ENCODE data around the gene FAM20B.
"Not testable (repeated sequence)": the region's sequence is repeated elsewhere in the genome, so short reads cannot be mapped to it uniquely, and the experiment has no call there.

FAM20B gene, protein sequence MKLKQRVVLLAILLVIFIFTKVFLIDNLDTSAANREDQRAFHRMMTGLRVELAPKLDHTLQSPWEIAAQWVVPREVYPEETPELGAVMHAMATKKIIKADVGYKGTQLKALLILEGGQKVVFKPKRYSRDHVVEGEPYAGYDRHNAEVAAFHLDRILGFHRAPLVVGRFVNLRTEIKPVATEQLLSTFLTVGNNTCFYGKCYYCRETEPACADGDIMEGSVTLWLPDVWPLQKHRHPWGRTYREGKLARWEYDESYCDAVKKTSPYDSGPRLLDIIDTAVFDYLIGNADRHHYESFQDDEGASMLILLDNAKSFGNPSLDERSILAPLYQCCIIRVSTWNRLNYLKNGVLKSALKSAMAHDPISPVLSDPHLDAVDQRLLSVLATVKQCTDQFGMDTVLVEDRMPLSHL
- total RNA-seq: 35.6 to 47.9 (median 38.9) reads per million in 3 donors

DNA sequence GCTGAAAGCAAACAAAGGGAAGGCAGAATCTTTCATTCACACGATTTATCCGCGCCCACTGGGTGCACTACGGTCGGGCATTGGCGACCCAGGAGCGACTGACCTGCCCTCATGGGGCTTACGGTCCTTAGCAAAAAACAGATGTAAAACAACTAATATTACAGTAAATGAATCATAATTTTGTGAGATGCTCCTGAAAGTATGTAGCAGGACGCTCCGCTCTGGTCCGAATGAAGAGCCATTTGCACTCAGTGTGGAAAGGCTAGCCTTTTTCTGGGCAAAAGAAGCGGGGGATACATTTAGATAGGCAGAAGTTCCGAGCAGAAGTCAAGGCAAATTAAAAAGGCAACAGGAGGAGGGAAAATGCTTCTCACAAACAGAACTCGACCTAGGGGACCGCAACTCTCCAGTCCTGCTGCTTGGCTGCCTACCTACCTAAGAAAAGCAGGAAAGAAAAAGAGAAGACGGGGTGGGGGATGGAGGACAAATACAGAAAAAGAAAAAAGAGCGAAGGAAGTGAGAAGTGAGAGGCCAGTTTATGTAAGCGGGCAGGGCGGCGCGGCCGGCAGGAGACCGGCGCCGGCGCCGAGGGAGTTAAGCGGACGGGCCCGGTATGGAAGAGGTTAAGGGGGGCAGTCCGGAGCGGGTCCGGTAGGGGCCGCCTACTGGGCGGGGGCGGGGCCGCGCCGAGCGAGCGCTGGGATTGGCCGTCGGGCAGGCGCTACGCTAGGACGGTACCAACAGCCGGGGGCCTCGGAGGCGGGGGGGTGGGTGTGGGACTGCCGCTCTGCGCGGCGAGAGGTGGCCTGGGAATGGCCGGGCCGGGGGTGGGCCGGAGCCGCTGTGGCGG, at the start of gene FAM20B:
Gene FAM20B (plus strand): TSS at position 770 of the 850 bp plus-strand sequence. CDS start 17,954 bp downstream, outside the sequence.
- Histone ChIP-seq H3K9me3 (ENCODE audit: control insufficient read depth, low read length) (no peaks in the 10 kb centered on the region), H3K27ac (ENCODE audit: insufficient read depth, low read length, poor library complexity, severe bottlenecking) (peak within 1 kb of the TSS; percentile 75), H3K4me1 (ENCODE audit: control insufficient read depth, insufficient read depth, low read length, poor library complexity, severe bottlenecking) (peaks cover 9% of the 10 kb centered on the region), H3K27me3 (replicated peaks; ENCODE audit: control insufficient read depth, insufficient read depth, low read length, poor library complexity, severe bottlenecking) (no peaks in the 10 kb centered on the region), H3K36me3 (ENCODE audit: control insufficient read depth, insufficient read depth, low read length) (no peaks in the 10 kb centered on the region), H3K4me3 (ENCODE audit: insufficient read depth, low read depth, low read length, poor library complexity, severe bottlenecking) (peak within 1 kb of the TSS; percentile 88)
- DNase-seq: peak; percentile 80 to 85 (median 82)

DNA sequence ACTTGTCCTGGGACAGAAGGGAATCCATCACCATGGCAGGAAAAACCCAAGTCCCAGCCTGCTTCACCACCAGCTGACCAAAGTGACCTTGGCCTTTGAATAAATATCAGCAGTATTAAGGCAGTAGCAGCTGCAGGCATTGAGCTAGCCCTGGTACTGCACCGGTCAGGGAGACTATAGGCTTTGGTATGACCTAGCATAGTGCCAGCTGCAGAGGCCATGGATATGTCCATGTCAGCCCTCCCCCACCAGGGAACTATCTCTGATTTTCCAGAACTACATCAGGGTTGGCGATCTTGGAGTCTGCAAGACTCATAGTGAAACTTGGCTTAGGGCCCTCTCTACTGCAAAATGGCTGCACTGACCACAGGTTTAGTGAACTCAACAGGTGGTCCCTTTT, 49.2 kb upstream of the FAM20B start:
- Histone ChIP-seq H3K36me3 (ENCODE audit: control insufficient read depth, insufficient read depth, low read length) (no peaks in the 10 kb centered on the region), H3K4me3 (ENCODE audit: insufficient read depth, low read depth, low read length, poor library complexity, severe bottlenecking) (no peak overlapping the region), H3K9me3 (ENCODE audit: control insufficient read depth, low read length) (no peaks in the 10 kb centered on the region), H3K27me3 (replicated peaks; ENCODE audit: control insufficient read depth, insufficient read depth, low read length, poor library complexity, severe bottlenecking) (no peaks in the 10 kb centered on the region), H3K4me1 (ENCODE audit: control insufficient read depth, insufficient read depth, low read length, poor library complexity, severe bottlenecking) (no peaks in the 10 kb centered on the region), H3K27ac (ENCODE audit: insufficient read depth, low read length, poor library complexity, severe bottlenecking) (no peak overlapping the region)
- no peak for DNase-seq

DNA sequence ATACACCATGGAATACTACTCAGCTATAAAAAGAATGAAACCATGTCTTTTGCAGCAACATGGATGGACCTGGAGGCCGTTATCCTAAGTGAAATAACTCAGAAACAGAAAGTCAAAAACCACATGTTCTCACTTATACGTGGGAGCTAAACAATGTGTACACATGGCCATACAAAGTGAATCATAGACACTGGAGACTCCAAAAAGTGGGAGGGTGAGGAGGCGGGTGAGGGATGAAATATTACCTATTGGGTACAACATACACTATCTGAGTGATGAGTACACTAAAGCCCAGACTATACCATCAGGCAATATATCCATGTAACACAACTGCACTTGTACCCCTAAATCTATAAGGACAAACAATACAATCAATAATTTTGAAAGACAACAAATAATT, 39.5 kb upstream of the FAM20B start:
- no peaks in the 10 kb centered on the region for H3K36me3 ChIP-seq (ENCODE audit: control insufficient read depth, insufficient read depth, low read length)
- H3K27me3 ChIP-seq (replicated peaks; ENCODE audit: control insufficient read depth, insufficient read depth, low read length, poor library complexity, severe bottlenecking): no peaks in the 10 kb centered on the region
- no peaks in the 10 kb centered on the region for H3K9me3 ChIP-seq (ENCODE audit: control insufficient read depth, low read length)
- H3K27ac ChIP-seq (ENCODE audit: insufficient read depth, low read length, poor library complexity, severe bottlenecking): no peak overlapping the region
- no peak overlapping the region for H3K4me3 ChIP-seq (ENCODE audit: insufficient read depth, low read depth, low read length, poor library complexity, severe bottlenecking)
- DNase-seq: no peak
- no peaks in the 10 kb centered on the region for H3K4me1 ChIP-seq (ENCODE audit: control insufficient read depth, insufficient read depth, low read length, poor library complexity, severe bottlenecking)

DNA sequence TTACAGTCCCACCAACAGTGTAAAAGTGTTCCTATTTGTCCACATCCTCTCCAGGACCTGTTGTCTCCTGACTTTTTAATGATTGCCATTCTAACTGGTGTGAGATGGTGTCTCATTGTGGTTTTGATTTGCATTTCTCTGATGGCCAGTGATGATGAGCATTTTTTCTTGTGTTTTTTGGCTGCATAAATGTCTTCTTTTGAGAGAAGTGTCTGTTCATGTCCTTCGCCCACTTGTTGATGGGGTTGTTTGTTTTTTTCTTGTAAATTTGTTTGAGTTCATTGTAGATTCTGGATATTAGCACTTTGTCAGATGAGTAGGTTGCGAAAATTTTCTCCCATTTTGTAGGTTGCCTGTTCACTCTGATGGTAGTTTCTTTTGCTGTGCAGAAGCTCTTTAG, 37.5 kb upstream of the FAM20B start:
- not testable (repeated sequence) for DNase-seq; H3K9me3 ChIP-seq (ENCODE audit: control insufficient read depth, low read length); H3K27me3 ChIP-seq (replicated peaks; ENCODE audit: control insufficient read depth, insufficient read depth, low read length, poor library complexity, severe bottlenecking); H3K36me3 ChIP-seq (ENCODE audit: control insufficient read depth, insufficient read depth, low read length); H3K4me3 ChIP-seq (ENCODE audit: insufficient read depth, low read depth, low read length, poor library complexity, severe bottlenecking); H3K4me1 ChIP-seq (ENCODE audit: control insufficient read depth, insufficient read depth, low read length, poor library complexity, severe bottlenecking); H3K27ac ChIP-seq (ENCODE audit: insufficient read depth, low read length, poor library complexity, severe bottlenecking)

DNA sequence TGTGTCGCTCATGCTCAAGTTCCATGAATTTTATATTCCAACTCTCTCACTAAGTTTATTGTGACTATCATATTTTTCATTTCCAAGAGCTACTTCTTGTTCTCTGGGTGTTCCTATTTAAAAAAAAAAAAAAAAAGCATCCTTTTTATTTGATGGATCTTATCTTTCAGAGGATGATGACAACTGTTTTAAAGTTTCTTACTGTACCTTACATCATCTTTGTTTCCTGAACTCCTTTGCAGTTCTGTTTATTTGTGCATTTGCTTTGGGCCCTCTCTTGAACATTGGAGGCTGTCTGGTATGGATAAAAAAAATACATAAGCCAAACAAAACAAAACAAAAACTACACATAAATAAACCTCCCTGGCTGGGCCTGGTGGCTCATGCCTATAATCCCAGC, 32.1 kb upstream of the FAM20B start:
- Histone ChIP-seq H3K9me3 (ENCODE audit: control insufficient read depth, low read length) (no peaks in the 10 kb centered on the region), H3K27me3 (replicated peaks; ENCODE audit: control insufficient read depth, insufficient read depth, low read length, poor library complexity, severe bottlenecking) (no peaks in the 10 kb centered on the region), H3K27ac (ENCODE audit: insufficient read depth, low read length, poor library complexity, severe bottlenecking) (no peak overlapping the region), H3K36me3 (ENCODE audit: control insufficient read depth, insufficient read depth, low read length) (no peaks in the 10 kb centered on the region), H3K4me1 (ENCODE audit: control insufficient read depth, insufficient read depth, low read length, poor library complexity, severe bottlenecking) (no peaks in the 10 kb centered on the region), H3K4me3 (ENCODE audit: insufficient read depth, low read depth, low read length, poor library complexity, severe bottlenecking) (no peak overlapping the region)
- no peak for DNase-seq

DNA sequence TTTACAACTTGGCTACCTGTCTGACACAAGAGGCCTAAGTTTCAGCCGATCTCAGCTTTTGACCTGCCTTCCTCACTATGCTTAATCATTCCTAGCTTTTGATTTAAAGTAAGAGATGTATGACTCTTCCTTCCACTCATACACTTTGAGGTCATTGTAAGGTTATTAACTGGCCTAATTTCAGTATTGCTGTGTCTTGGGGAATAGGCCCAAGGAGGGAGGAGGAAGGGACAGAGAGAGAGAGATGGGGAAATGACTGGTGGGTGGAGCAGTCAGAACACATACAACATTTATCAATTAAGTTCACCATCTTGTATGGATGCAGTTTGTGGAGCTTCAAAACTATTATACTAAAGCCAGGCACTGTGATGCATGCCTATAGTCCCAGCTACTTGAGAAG, 28.3 kb upstream of the FAM20B start:
- Histone ChIP-seq H3K4me1 (ENCODE audit: control insufficient read depth, insufficient read depth, low read length, poor library complexity, severe bottlenecking) (no peaks in the 10 kb centered on the region), H3K27me3 (replicated peaks; ENCODE audit: control insufficient read depth, insufficient read depth, low read length, poor library complexity, severe bottlenecking) (no peaks in the 10 kb centered on the region), H3K27ac (ENCODE audit: insufficient read depth, low read length, poor library complexity, severe bottlenecking) (no peak overlapping the region), H3K9me3 (ENCODE audit: control insufficient read depth, low read length) (no peaks in the 10 kb centered on the region), H3K36me3 (ENCODE audit: control insufficient read depth, insufficient read depth, low read length) (no peaks in the 10 kb centered on the region), H3K4me3 (ENCODE audit: insufficient read depth, low read depth, low read length, poor library complexity, severe bottlenecking) (no peak overlapping the region)
- no peak for DNase-seq

DNA sequence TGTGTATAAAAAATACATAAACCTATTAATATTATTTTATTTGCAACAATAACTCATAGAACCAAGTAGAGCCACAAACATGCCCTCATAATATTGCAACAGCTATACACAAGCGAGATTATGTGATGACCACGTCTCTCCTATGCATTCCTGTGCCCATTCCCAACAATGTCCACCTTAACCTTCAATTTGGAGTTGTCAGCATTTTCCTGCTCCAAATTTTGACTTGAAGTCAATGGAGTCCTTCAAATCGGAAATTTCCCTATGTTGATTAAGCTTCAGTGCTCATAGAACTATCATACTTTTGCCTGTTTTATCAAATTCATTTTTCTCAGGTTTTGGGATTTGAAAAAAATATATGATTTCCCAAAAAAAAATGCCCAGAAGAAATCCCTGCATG, 27.4 kb upstream of the FAM20B start:
- Histone ChIP-seq H3K27ac (ENCODE audit: insufficient read depth, low read length, poor library complexity, severe bottlenecking) (no peak overlapping the region), H3K27me3 (replicated peaks; ENCODE audit: control insufficient read depth, insufficient read depth, low read length, poor library complexity, severe bottlenecking) (no peaks in the 10 kb centered on the region), H3K4me3 (ENCODE audit: insufficient read depth, low read depth, low read length, poor library complexity, severe bottlenecking) (no peak overlapping the region), H3K4me1 (ENCODE audit: control insufficient read depth, insufficient read depth, low read length, poor library complexity, severe bottlenecking) (no peaks in the 10 kb centered on the region), H3K36me3 (ENCODE audit: control insufficient read depth, insufficient read depth, low read length) (no peaks in the 10 kb centered on the region), H3K9me3 (ENCODE audit: control insufficient read depth, low read length) (no peaks in the 10 kb centered on the region)
- DNase-seq: no peak

DNA sequence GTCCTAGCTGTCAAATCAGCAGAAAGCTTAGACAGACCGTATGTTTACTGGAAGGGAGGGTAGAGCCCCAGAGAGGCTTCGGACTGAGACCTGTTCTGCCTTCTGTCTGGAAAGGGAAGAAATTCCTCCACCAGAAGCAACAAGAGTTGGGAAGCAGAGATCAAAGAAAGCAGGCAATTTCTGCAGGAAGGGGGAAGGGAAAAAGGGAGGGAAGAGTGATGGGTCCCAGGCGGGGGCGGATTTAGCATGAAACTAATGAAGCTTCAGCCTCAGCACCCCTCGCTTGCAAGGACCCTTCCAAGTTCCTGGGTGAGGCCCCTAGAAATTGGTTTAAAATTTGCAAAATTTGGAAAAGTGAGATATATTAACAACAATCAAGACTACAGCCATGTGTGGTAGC, 26.6 kb upstream of the FAM20B start:
- Histone ChIP-seq H3K27ac (ENCODE audit: insufficient read depth, low read length, poor library complexity, severe bottlenecking) (no peak overlapping the region), H3K27me3 (replicated peaks; ENCODE audit: control insufficient read depth, insufficient read depth, low read length, poor library complexity, severe bottlenecking) (no peaks in the 10 kb centered on the region), H3K4me1 (ENCODE audit: control insufficient read depth, insufficient read depth, low read length, poor library complexity, severe bottlenecking) (peaks cover 4% of the 10 kb centered on the region), H3K36me3 (ENCODE audit: control insufficient read depth, insufficient read depth, low read length) (no peaks in the 10 kb centered on the region), H3K9me3 (ENCODE audit: control insufficient read depth, low read length) (no peaks in the 10 kb centered on the region), H3K4me3 (ENCODE audit: insufficient read depth, low read depth, low read length, poor library complexity, severe bottlenecking) (no peak overlapping the region)
- no peak for DNase-seq

DNA sequence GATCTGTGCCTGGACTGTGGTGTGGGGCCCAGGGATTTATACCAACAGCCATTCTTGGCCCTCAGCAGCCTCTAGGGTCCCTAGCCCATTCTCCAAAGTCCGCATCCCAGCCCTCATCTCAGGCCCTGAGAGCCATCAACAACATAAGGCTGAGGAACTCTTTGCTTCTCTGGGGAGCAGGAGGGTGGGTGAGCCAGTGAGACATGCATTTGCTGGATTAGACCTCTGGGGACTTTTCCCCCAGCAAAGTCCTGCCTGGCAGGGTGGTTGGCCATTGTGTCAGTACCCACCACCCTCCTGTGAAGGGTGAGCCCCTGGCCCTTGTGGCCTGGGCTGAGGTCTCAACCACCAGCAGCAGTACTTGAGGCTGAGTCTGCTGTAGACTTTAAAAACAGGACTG, 24.2 kb upstream of the FAM20B start:
- Histone ChIP-seq H3K36me3 (ENCODE audit: control insufficient read depth, insufficient read depth, low read length) (no peaks in the 10 kb centered on the region), H3K4me3 (ENCODE audit: insufficient read depth, low read depth, low read length, poor library complexity, severe bottlenecking) (no peak overlapping the region), H3K27ac (ENCODE audit: insufficient read depth, low read length, poor library complexity, severe bottlenecking) (no peak overlapping the region), H3K4me1 (ENCODE audit: control insufficient read depth, insufficient read depth, low read length, poor library complexity, severe bottlenecking) (peaks cover 6% of the 10 kb centered on the region), H3K9me3 (ENCODE audit: control insufficient read depth, low read length) (no peaks in the 10 kb centered on the region), H3K27me3 (replicated peaks; ENCODE audit: control insufficient read depth, insufficient read depth, low read length, poor library complexity, severe bottlenecking) (no peaks in the 10 kb centered on the region)
- DNase-seq: no peak

DNA sequence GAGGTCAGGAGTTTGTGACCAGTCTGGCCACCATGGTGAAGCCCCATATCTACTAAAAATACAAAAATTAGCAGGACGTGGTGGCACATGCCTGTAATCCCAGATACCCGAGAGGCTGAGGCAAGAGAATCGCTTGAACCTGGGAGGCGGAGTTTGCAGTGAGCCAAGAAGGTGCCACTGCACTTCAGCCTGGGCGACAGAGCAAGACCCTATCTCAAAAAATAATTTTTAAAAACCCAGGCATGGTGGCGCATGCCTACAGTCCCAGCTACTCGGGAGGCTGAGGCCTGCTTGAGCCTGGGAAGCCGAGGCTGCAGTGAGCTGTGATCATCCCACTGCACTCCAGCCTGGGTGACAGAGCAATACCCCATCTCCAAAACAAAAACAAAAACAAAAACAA, 23.6 kb upstream of the FAM20B start:
- not testable (repeated sequence) for H3K4me1 ChIP-seq (ENCODE audit: control insufficient read depth, insufficient read depth, low read length, poor library complexity, severe bottlenecking); DNase-seq; H3K36me3 ChIP-seq (ENCODE audit: control insufficient read depth, insufficient read depth, low read length); H3K27me3 ChIP-seq (replicated peaks; ENCODE audit: control insufficient read depth, insufficient read depth, low read length, poor library complexity, severe bottlenecking); H3K27ac ChIP-seq (ENCODE audit: insufficient read depth, low read length, poor library complexity, severe bottlenecking); H3K9me3 ChIP-seq (ENCODE audit: control insufficient read depth, low read length); H3K4me3 ChIP-seq (ENCODE audit: insufficient read depth, low read depth, low read length, poor library complexity, severe bottlenecking)
